HCT116 (cell line): ENCODE results near the gene IQCC.

Experiments used
- EGR1 ChIP-seq: IDR thresholded peaks from 2 replicates; pipeline ENCODE4 v1.6.1; 2012; ENCODE audit warnings: low read depth
- EZH2 ChIP-seq: fragments of 200-600 bp; sonication (generic); IDR thresholded peaks from 2 replicates; pipeline ENCODE4 v1.6.1; 2017; ENCODE audit warnings: antibody characterized with exemption, mixed run types
- EZH2phosphoT487 ChIP-seq: fragments of 200-600 bp; IDR thresholded peaks from 2 replicates; pipeline ENCODE4 v1.6.1; 2018; ENCODE audit warnings: antibody characterized with exemption, borderline replicate concordance
- POLR2A ChIP-seq: IDR thresholded peaks from 2 replicates; pipeline ENCODE4 v1.7.0; 2011; ENCODE audit warnings: borderline replicate concordance; ENCODE audit not compliant: insufficient read depth, insufficient read length; ENCODE audit errors: extremely low read depth
- POLR2AphosphoS5 ChIP-seq: IDR thresholded peaks from 2 replicates; pipeline ENCODE4 v1.6.1; 2011; ENCODE audit warnings: mild to moderate bottlenecking, low read depth, low read length, moderate library complexity
- RAD21 ChIP-seq: IDR thresholded peaks from 2 replicates; pipeline ENCODE4 v1.6.1; 2012; ENCODE audit warnings: low read depth, mild to moderate bottlenecking
- SIN3A ChIP-seq: IDR thresholded peaks from 2 replicates; pipeline ENCODE4 v1.6.1; 2012; ENCODE audit warnings: low read depth
- SP1 ChIP-seq: IDR thresholded peaks from 2 replicates; pipeline ENCODE4 v1.6.1; 2012; ENCODE audit warnings: low read depth
- YY1 ChIP-seq: IDR thresholded peaks from 2 replicates; pipeline ENCODE4 v1.6.1; 2011; ENCODE audit warnings: low read length, low read depth, moderate library complexity, mild to moderate bottlenecking; ENCODE audit not compliant: insufficient replicate concordance; ENCODE audit errors: extremely low read depth
- TF ChIP-seq, protein P1 (sequence below): IDR thresholded peaks from 2 replicates; pipeline ENCODE4 v1.6.1; 2012
- TF ChIP-seq, protein P2 (sequence below), 3 experiments: fragments of 200-600 bp in 1 of 3; sonication (generic) in 1 of 3; IDR thresholded peaks in 2 of 3; conservative IDR thresholded peaks in 1 of 3; 2 replicates each; pipeline ENCODE4 v1.5.1; 2012 to 2017; ENCODE audit warnings: low read depth in 2 of 3, low read length in 2 of 3, antibody characterized with exemption in 1 of 3, borderline replicate concordance in 1 of 3, control low read depth in 1 of 3, mild to moderate bottlenecking in 1 of 3, mixed read lengths in 1 of 3, mixed run types in 1 of 3, moderate library complexity in 1 of 3; ENCODE audit not compliant: insufficient read depth in 1 of 3
- TF ChIP-seq, protein P3 (sequence below): IDR thresholded peaks from 2 replicates; pipeline ENCODE4 v1.6.1; 2011; ENCODE audit warnings: mild to moderate bottlenecking, low read length, moderate library complexity; ENCODE audit not compliant: insufficient replicate concordance; ENCODE audit errors: extremely low read depth
- TF ChIP-seq, protein P4 (sequence below): IDR thresholded peaks from 2 replicates; pipeline ENCODE4 v1.6.1; 2012; ENCODE audit warnings: low read depth
- TF ChIP-seq, protein P5 (sequence below): IDR thresholded peaks from 2 replicates; pipeline ENCODE4 v1.6.1; 2012

DNA sequence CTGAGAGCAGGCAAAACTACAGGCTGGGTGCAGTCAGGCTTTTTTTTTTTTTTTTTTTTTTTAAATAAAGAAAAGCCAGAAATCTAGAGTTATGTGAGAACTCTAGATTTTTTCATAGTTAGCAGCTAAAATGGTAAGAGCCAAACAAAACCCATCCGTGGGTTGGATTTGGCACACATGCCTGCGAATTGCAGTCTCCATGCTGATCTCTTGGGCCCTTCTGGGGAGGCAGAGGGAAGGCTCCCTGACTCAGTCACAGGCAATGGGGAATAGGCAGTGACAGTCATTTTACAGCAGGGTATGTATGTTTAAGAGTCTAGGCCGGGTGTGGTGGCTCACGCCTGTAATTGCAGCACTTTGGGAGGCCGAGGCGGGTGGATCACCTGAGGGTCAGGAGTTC lies 23.4 kb upstream of the IQCC start:
- TF ChIP-seq, protein P1, sequence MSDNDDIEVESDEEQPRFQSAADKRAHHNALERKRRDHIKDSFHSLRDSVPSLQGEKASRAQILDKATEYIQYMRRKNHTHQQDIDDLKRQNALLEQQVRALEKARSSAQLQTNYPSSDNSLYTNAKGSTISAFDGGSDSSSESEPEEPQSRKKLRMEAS: no peak
- TF ChIP-seq, protein P2, sequence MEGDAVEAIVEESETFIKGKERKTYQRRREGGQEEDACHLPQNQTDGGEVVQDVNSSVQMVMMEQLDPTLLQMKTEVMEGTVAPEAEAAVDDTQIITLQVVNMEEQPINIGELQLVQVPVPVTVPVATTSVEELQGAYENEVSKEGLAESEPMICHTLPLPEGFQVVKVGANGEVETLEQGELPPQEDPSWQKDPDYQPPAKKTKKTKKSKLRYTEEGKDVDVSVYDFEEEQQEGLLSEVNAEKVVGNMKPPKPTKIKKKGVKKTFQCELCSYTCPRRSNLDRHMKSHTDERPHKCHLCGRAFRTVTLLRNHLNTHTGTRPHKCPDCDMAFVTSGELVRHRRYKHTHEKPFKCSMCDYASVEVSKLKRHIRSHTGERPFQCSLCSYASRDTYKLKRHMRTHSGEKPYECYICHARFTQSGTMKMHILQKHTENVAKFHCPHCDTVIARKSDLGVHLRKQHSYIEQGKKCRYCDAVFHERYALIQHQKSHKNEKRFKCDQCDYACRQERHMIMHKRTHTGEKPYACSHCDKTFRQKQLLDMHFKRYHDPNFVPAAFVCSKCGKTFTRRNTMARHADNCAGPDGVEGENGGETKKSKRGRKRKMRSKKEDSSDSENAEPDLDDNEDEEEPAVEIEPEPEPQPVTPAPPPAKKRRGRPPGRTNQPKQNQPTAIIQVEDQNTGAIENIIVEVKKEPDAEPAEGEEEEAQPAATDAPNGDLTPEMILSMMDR (IDR thresholded peaks at IDR 0.05 in 2 of 3, conservative IDR thresholded peaks at IDR 0.05 in 1 of 3; ENCODE audit: borderline replicate concordance in 1 of 3, insufficient read depth in 1 of 3, low read depth in 2 of 3, low read length in 2 of 3): no peak
- TF ChIP-seq EZH2: no peak
- TF ChIP-seq, protein P3, sequence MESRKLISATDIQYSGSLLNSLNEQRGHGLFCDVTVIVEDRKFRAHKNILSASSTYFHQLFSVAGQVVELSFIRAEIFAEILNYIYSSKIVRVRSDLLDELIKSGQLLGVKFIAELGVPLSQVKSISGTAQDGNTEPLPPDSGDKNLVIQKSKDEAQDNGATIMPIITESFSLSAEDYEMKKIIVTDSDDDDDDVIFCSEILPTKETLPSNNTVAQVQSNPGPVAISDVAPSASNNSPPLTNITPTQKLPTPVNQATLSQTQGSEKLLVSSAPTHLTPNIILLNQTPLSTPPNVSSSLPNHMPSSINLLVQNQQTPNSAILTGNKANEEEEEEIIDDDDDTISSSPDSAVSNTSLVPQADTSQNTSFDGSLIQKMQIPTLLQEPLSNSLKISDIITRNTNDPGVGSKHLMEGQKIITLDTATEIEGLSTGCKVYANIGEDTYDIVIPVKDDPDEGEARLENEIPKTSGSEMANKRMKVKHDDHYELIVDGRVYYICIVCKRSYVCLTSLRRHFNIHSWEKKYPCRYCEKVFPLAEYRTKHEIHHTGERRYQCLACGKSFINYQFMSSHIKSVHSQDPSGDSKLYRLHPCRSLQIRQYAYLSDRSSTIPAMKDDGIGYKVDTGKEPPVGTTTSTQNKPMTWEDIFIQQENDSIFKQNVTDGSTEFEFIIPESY: no peak
- TF ChIP-seq SIN3A: no peak
- TF ChIP-seq EGR1: no peak
- TF ChIP-seq POLR2AphosphoS5: no peak
- no peak for TF ChIP-seq EZH2phosphoT487
- no peak for TF ChIP-seq POLR2A
- no peak for TF ChIP-seq YY1
- no peak for TF ChIP-seq RAD21
- no peak for TF ChIP-seq SP1
- TF ChIP-seq, protein P4, sequence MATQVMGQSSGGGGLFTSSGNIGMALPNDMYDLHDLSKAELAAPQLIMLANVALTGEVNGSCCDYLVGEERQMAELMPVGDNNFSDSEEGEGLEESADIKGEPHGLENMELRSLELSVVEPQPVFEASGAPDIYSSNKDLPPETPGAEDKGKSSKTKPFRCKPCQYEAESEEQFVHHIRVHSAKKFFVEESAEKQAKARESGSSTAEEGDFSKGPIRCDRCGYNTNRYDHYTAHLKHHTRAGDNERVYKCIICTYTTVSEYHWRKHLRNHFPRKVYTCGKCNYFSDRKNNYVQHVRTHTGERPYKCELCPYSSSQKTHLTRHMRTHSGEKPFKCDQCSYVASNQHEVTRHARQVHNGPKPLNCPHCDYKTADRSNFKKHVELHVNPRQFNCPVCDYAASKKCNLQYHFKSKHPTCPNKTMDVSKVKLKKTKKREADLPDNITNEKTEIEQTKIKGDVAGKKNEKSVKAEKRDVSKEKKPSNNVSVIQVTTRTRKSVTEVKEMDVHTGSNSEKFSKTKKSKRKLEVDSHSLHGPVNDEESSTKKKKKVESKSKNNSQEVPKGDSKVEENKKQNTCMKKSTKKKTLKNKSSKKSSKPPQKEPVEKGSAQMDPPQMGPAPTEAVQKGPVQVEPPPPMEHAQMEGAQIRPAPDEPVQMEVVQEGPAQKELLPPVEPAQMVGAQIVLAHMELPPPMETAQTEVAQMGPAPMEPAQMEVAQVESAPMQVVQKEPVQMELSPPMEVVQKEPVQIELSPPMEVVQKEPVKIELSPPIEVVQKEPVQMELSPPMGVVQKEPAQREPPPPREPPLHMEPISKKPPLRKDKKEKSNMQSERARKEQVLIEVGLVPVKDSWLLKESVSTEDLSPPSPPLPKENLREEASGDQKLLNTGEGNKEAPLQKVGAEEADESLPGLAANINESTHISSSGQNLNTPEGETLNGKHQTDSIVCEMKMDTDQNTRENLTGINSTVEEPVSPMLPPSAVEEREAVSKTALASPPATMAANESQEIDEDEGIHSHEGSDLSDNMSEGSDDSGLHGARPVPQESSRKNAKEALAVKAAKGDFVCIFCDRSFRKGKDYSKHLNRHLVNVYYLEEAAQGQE: no peak
- TF ChIP-seq, protein P5, sequence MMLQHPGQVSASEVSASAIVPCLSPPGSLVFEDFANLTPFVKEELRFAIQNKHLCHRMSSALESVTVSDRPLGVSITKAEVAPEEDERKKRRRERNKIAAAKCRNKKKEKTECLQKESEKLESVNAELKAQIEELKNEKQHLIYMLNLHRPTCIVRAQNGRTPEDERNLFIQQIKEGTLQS: no peak
